WTC11 (cell line): ENCODE measurements around the gene IST1. TPM values are rescaled to one million over a fixed set of nuclear protein-coding genes. Genes with fewer than 3 reads are reported as not detected.

Experiments used
- ATAC-seq: fragments of 200-7000 bp; cut with Tn5 transposase; 2 replicates; pipeline ENCODE4 v1.10.0; 2021; ENCODE audit warnings: mild to moderate bottlenecking, moderate library complexity
- CTCF ChIA-PET: fragments of 300-600 bp; sonication (Branson Sonifier 250); formaldehyde crosslinking; loops from one replicate; lab custom pipeline; 2021; ENCODE audit warnings: antibody characterized with exemption; lab: Charles Lee
- POLR2A ChIA-PET: fragments of 350-600 bp; sonication (Branson Sonifier 250); formaldehyde crosslinking; loops from one replicate; lab custom pipeline; 2021; ENCODE audit warnings: antibody characterized with exemption; lab: Charles Lee
- DNase-seq: peaks from one replicate; pipeline ENCODE4 v3.0.0; 2021; ENCODE audit warnings: low spot score
- H3K27ac Mint-ChIP-seq: 2 replicates; pipeline ENCODE4 v1.8.0; 2021; ENCODE audit warnings: mixed read lengths
- H3K27me3 Mint-ChIP-seq: 2 replicates; pipeline ENCODE4 v1.8.0; 2021; ENCODE audit warnings: low read depth, mild to moderate bottlenecking, moderate library complexity, mixed read lengths
- H3K36me3 Mint-ChIP-seq: 2 replicates; pipeline ENCODE4 v1.8.0; 2021; ENCODE audit warnings: mixed read lengths
- H3K4me1 Mint-ChIP-seq: 2 replicates; pipeline ENCODE4 v1.8.0; 2022; ENCODE audit warnings: mixed read lengths
- H3K4me3 Mint-ChIP-seq: 2 replicates; pipeline ENCODE4 v1.8.0; 2021; ENCODE audit warnings: mild to moderate bottlenecking, moderate library complexity, mixed read lengths
- H3K9me3 Mint-ChIP-seq: 2 replicates; pipeline ENCODE4 v1.8.0; 2021; ENCODE audit warnings: mixed read lengths
- CREM ChIP-seq: sonication (generic); formaldehyde crosslinking; IDR thresholded peaks from 2 replicates; pipeline ENCODE4 v1.8.1; 2022; ENCODE audit warnings: mild to moderate bottlenecking, missing genetic modification reagents, moderate library complexity
- CTCF ChIP-seq: fragments of 200-600 bp; IDR thresholded peaks from 2 replicates; pipeline ENCODE4 v1.8.0; 2022; ENCODE audit warnings: antibody characterized with exemption
- ERG ChIP-seq: fragments of 250-450 bp; sonication (Bioruptor Pico); IDR thresholded peaks from 2 replicates; pipeline ENCODE4 v1.8.0; 2021; ENCODE audit warnings: mild to moderate bottlenecking
- ESRRA ChIP-seq: sonication (generic); formaldehyde crosslinking; IDR thresholded peaks from 2 replicates; pipeline ENCODE4 v1.8.1; 2022; ENCODE audit warnings: mild to moderate bottlenecking, missing genetic modification reagents, borderline replicate concordance
- ETV6 ChIP-seq: sonication (generic); formaldehyde crosslinking; IDR thresholded peaks from 2 replicates; pipeline ENCODE4 v1.8.1; 2022; ENCODE audit warnings: mild to moderate bottlenecking, missing genetic modification reagents
- GRHL2 ChIP-seq: fragments of 250-450 bp; sonication (Bioruptor Pico); IDR thresholded peaks from 2 replicates; pipeline ENCODE4 v1.8.0; 2022; ENCODE audit warnings: mild to moderate bottlenecking, moderate library complexity; ENCODE audit not compliant: insufficient replicate concordance, severe bottlenecking
- GTF2I ChIP-seq: fragments of 250-450 bp; sonication (Bioruptor Pico); conservative IDR thresholded peaks from 2 replicates; pipeline ENCODE4 v1.4.0; 2021; ENCODE audit warnings: mild to moderate bottlenecking
- HMGA2 ChIP-seq: fragments of 250-450 bp; sonication (Bioruptor Pico); IDR thresholded peaks from 2 replicates; pipeline ENCODE4 v1.4.0; 2021; ENCODE audit warnings: mild to moderate bottlenecking, moderate library complexity
- IRF2 ChIP-seq: sonication (generic); formaldehyde crosslinking; IDR thresholded peaks from 2 replicates; pipeline ENCODE4 v1.8.0; 2022; ENCODE audit warnings: low read depth, missing genetic modification reagents, borderline replicate concordance
- JUN ChIP-seq: sonication (generic); formaldehyde crosslinking; IDR thresholded peaks from 2 replicates; pipeline ENCODE4 v1.8.0; 2023; ENCODE audit warnings: mild to moderate bottlenecking, missing genetic modification reagents
- MYBL2 ChIP-seq: sonication (generic); formaldehyde crosslinking; IDR thresholded peaks from 2 replicates; pipeline ENCODE4 v1.8.1; 2023; ENCODE audit warnings: mild to moderate bottlenecking, moderate library complexity, missing genetic modification reagents
- NFATC4 ChIP-seq: fragments of 250-450 bp; sonication (Bioruptor Pico); IDR thresholded peaks from 2 replicates; pipeline ENCODE4 v1.9.0; 2021; ENCODE audit warnings: mild to moderate bottlenecking
- RELA ChIP-seq: sonication (generic); formaldehyde crosslinking; IDR thresholded peaks from 2 replicates; pipeline ENCODE4 v1.8.1; 2022; ENCODE audit warnings: missing genetic modification reagents, mild to moderate bottlenecking, borderline replicate concordance
- TEAD4 ChIP-seq: sonication (generic); formaldehyde crosslinking; IDR thresholded peaks from 2 replicates; pipeline ENCODE4 v1.8.0; 2022; ENCODE audit warnings: mild to moderate bottlenecking, missing genetic modification reagents
- ZMAT4 ChIP-seq: fragments of 250-450 bp; sonication (Bioruptor Pico); IDR thresholded peaks from 2 replicates; pipeline ENCODE4 v1.9.0; 2021; ENCODE audit warnings: mild to moderate bottlenecking
- ZNF121 ChIP-seq: sonication (generic); formaldehyde crosslinking; IDR thresholded peaks from 2 replicates; pipeline ENCODE4 v1.8.0; 2023; ENCODE audit warnings: missing genetic modification reagents
- ZNF232 ChIP-seq: sonication (generic); formaldehyde crosslinking; IDR thresholded peaks from 2 replicates; pipeline ENCODE4 v1.8.0; 2022; ENCODE audit warnings: mild to moderate bottlenecking, missing genetic modification reagents
- ZNF281 ChIP-seq: sonication (generic); formaldehyde crosslinking; IDR thresholded peaks from 2 replicates; pipeline ENCODE4 v1.8.0; 2023; ENCODE audit warnings: mild to moderate bottlenecking, missing genetic modification reagents
- ZNF396 ChIP-seq: fragments of 250-450 bp; sonication (Bioruptor Pico); IDR thresholded peaks from 2 replicates; pipeline ENCODE4 v1.8.0; 2021; ENCODE audit warnings: mild to moderate bottlenecking, moderate library complexity, borderline replicate concordance
- ZNF423 ChIP-seq: fragments of 250-450 bp; sonication (Bioruptor Pico); IDR thresholded peaks from 2 replicates; pipeline ENCODE4 v2.1.2; 2022; ENCODE audit warnings: mild to moderate bottlenecking, moderate library complexity
- total RNA-seq: library from RNA; stranded (reverse); gene quantifications from 3 replicates; pipeline ENCODE4 v1.2.3, GENCODE V29; 2021
- TF ChIP-seq, protein P1 (sequence below): sonication (generic); formaldehyde crosslinking; IDR thresholded peaks from 2 replicates; pipeline ENCODE4 v1.8.1; 2022; ENCODE audit warnings: low read depth, missing genetic modification reagents, borderline replicate concordance
- TF ChIP-seq, protein P2 (sequence below): fragments of 250-450 bp; sonication (Bioruptor Pico); IDR thresholded peaks from 2 replicates; pipeline ENCODE4 v1.9.0; 2021; ENCODE audit warnings: mild to moderate bottlenecking
- TF ChIP-seq, protein P3 (sequence below): sonication (generic); formaldehyde crosslinking; IDR thresholded peaks from 2 replicates; pipeline ENCODE4 v1.8.1; 2022; ENCODE audit warnings: mild to moderate bottlenecking, moderate library complexity, missing genetic modification reagents
- TF ChIP-seq, protein P4 (sequence below): sonication (generic); formaldehyde crosslinking; IDR thresholded peaks from 2 replicates; pipeline ENCODE4 v1.8.1; 2023; ENCODE audit warnings: mild to moderate bottlenecking, missing genetic modification reagents

The IST1 gene
- total RNA-seq, 1 experiment from 2014 or later, result 272 TPM

DNA sequence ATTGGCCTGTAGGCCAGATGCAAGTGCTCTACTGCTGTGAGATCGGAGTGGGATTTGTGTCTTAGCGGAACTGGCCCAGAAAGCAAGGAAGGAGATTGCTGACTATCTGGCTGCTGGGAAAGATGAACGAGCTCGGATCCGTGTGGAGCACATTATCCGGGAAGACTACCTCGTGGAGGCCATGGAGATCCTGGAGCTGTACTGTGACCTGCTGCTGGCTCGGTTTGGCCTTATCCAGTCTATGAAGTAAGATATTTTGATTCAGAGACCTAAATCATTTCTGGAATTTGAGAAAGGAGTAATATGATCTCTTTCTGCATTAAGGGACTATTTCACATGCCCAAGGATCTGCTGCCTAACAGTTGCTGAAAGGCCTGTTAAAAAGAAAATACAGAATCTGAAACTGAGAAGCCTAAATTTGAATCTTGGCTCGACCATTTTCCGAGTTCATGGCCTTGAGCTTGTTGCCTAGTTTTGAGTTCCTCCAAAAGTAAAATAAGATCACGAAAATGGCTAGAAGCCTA lies 21.1 kb downstream of the IST1 start:
- no peak for TF ChIP-seq ESRRA (CRISPR knock-in tag)
- no peak for TF ChIP-seq GRHL2
- no peak for TF ChIP-seq HMGA2 (CRISPR knock-in tag)
- no peak for TF ChIP-seq MYBL2 (CRISPR knock-in tag)
- no peak for TF ChIP-seq ZNF232 (CRISPR knock-in tag)
- no peak for TF ChIP-seq ERG (CRISPR knock-in tag)
- no peak for TF ChIP-seq RELA (CRISPR knock-in tag)
- no peak for TF ChIP-seq CREM (CRISPR knock-in tag)
- TF ChIP-seq TEAD4 (CRISPR knock-in tag), result no peak
- TF ChIP-seq CTCF, result no peak
- TF ChIP-seq ZNF423 (CRISPR knock-in tag), result no peak
- TF ChIP-seq, protein P1, sequence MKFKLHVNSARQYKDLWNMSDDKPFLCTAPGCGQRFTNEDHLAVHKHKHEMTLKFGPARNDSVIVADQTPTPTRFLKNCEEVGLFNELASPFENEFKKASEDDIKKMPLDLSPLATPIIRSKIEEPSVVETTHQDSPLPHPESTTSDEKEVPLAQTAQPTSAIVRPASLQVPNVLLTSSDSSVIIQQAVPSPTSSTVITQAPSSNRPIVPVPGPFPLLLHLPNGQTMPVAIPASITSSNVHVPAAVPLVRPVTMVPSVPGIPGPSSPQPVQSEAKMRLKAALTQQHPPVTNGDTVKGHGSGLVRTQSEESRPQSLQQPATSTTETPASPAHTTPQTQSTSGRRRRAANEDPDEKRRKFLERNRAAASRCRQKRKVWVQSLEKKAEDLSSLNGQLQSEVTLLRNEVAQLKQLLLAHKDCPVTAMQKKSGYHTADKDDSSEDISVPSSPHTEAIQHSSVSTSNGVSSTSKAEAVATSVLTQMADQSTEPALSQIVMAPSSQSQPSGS (CRISPR knock-in tag), result no peak
- TF ChIP-seq NFATC4 (CRISPR knock-in tag), result no peak
- no peak for TF ChIP-seq IRF2 (CRISPR knock-in tag)
- TF ChIP-seq ZNF396 (CRISPR knock-in tag), result no peak
- no peak for TF ChIP-seq ZNF281 (CRISPR knock-in tag)
- ATAC-seq, result no peak
- Mint-ChIP-seq H3K4me1 (peaks cover 18% of the 10 kb centered on the region), H3K36me3 (peaks cover 84% of the 10 kb centered on the region), H3K27me3 (no peaks in the 10 kb centered on the region), H3K9me3 (no peaks in the 10 kb centered on the region), H3K4me3 (no peak overlapping the region), H3K27ac (peak overlapping the region; percentile 32)
- no peak for DNase-seq
- CTCF ChIA-PET, result interaction anchor here (1.0 to 1.8 kb wide), 2 partner anchors 33 to 45 kb away, joined by 4 to 5 read pairs; no protein-coding TSS in a partner anchor
- POLR2A ChIA-PET, result interaction anchor here (0.6 kb wide), 2 partner anchors 12 to 20 kb away, joined by 3 read pairs; no protein-coding TSS in a partner anchor

DNA sequence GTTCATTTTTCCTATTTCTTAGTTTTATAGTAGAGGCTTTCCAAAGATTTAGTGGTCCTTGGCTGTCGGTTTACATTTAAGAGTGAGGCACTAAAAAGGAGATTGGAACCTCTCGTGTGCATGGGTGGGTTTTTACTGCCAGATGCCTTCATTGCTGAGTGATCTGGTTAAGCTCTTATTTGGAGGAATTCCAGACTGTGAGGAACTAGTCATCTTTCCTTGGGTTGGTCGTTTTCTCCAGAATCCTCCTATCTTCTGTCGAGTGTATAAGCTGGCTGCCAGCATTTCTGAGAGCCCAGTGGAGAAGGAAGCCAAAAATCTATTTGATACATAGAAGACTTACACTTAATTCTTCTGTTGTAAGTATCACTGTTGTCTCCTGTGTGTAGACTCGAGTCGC lies 22.6 kb downstream of the IST1 start:
- H3K9me3 Mint-ChIP-seq, result no peaks in the 10 kb centered on the region
- H3K4me1 Mint-ChIP-seq, result peaks cover 7% of the 10 kb centered on the region
- no peaks in the 10 kb centered on the region for H3K27me3 Mint-ChIP-seq
- no peak for DNase-seq
- ChIA-PET POLR2A (no interaction called here), CTCF (interaction anchor here (1.8 kb wide), 1 partner anchor 44 kb away, joined by 5 read pairs; no protein-coding TSS in a partner anchor)
- ATAC-seq, result no peak
- H3K36me3 Mint-ChIP-seq, result peaks cover 87% of the 10 kb centered on the region
- H3K27ac Mint-ChIP-seq, result no peak overlapping the region
- no peak overlapping the region for H3K4me3 Mint-ChIP-seq
- TF ChIP-seq JUN (CRISPR knock-in tag) (no peak), ETV6 (CRISPR knock-in tag) (no peak), ZMAT4 (CRISPR knock-in tag) (no peak), GTF2I (no peak), ZNF121 (no peak)
- TF ChIP-seq, protein P2, sequence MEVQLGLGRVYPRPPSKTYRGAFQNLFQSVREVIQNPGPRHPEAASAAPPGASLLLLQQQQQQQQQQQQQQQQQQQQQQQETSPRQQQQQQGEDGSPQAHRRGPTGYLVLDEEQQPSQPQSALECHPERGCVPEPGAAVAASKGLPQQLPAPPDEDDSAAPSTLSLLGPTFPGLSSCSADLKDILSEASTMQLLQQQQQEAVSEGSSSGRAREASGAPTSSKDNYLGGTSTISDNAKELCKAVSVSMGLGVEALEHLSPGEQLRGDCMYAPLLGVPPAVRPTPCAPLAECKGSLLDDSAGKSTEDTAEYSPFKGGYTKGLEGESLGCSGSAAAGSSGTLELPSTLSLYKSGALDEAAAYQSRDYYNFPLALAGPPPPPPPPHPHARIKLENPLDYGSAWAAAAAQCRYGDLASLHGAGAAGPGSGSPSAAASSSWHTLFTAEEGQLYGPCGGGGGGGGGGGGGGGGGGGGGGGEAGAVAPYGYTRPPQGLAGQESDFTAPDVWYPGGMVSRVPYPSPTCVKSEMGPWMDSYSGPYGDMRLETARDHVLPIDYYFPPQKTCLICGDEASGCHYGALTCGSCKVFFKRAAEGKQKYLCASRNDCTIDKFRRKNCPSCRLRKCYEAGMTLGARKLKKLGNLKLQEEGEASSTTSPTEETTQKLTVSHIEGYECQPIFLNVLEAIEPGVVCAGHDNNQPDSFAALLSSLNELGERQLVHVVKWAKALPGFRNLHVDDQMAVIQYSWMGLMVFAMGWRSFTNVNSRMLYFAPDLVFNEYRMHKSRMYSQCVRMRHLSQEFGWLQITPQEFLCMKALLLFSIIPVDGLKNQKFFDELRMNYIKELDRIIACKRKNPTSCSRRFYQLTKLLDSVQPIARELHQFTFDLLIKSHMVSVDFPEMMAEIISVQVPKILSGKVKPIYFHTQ (CRISPR knock-in tag), result no peak
- TF ChIP-seq, protein P3, sequence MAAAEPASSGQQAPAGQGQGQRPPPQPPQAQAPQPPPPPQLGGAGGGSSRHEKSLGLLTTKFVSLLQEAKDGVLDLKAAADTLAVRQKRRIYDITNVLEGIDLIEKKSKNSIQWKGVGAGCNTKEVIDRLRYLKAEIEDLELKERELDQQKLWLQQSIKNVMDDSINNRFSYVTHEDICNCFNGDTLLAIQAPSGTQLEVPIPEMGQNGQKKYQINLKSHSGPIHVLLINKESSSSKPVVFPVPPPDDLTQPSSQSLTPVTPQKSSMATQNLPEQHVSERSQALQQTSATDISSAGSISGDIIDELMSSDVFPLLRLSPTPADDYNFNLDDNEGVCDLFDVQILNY (CRISPR knock-in tag), result no peak
- TF ChIP-seq, protein P4, sequence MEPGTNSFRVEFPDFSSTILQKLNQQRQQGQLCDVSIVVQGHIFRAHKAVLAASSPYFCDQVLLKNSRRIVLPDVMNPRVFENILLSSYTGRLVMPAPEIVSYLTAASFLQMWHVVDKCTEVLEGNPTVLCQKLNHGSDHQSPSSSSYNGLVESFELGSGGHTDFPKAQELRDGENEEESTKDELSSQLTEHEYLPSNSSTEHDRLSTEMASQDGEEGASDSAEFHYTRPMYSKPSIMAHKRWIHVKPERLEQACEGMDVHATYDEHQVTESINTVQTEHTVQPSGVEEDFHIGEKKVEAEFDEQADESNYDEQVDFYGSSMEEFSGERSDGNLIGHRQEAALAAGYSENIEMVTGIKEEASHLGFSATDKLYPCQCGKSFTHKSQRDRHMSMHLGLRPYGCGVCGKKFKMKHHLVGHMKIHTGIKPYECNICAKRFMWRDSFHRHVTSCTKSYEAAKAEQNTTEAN (CRISPR knock-in tag), result no peak
